ENCODE results near the gene AUNIP. TPM values are rescaled to one million over a fixed set of nuclear protein-coding genes. Genes with fewer than 3 reads are reported as not detected.

AUNIP gene
- total RNA-seq (2014; rRNA removed; shearing (Covaris generic)) = 8.7 and 10.0 TPM in 2 replicates

GRCh38 chr1:25858906-25859789, at the start of gene AUNIP:
AUNIP (minus strand) TSS chr1:25859457; CDS start chr1:25859357, 100 bp downstream.
- DNase-seq (ENCODE audit: low read depth) = peak; percentile 89

- DNase-seq (ENCODE audit: low read depth) = no peak
Measured at GRCh38 chr1:25909040-25909439, 49.8 kb upstream of the AUNIP start.

DNA sequence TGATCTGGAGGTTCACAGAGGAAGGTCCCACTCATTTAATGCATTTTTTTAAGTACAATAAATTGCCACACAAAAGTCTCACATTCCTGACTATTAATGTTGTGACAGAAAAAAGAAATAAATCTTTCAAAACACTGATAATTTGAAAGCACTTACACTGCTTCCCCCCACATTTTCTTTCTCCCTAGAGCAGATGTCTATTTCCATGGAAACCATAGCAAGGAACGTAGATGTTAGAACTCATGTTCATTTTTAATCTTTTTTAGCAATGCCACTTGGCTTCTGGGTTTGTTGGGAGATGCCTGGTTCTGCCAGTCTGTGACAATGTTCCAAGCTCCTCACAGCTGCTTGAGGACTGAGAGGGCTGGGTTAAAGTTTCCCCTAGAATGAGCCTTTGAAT, 48.9 kb upstream of the AUNIP start:
- DNase-seq (ENCODE audit: low read depth) = no peak

DNA sequence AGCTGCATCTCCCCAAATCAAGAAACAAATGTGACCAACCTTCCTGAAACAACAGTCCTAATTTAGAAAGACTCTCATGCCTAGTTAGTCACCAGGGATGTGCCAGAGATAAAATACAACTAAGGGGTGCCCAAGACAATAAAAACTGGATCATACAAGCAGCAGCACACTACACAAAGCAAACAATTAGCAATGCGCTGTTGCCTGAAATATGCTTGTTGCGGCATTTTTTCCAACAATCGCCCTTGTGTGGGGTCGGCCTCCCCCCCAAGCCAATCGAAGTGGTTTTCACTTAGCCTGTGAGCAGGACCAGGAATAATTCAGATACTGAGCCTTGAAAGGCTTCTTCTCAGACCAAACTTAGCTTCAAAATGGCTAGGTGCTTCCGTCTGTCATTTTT, 48.3 kb upstream of the AUNIP start:
- DNase-seq (ENCODE audit: low read depth) = no peak

GRCh38 chr1:25906644-25907300, 47.5 kb upstream of the AUNIP start:
- no peak for DNase-seq (ENCODE audit: low read depth)

- DNase-seq (ENCODE audit: low read depth) = peak; percentile 93
Measured at GRCh38 chr1:25905680-25906643, 46.7 kb upstream of the AUNIP start, which contains the start of gene STMN1. STMN1 (minus strand) TSS chr1:25906419; CDS start chr1:25904676, 1,743 bp downstream.

- peak; percentile 93 for DNase-seq (ENCODE audit: low read depth)
Measured at GRCh38 chr1:25904943-25905679, 45.9 kb upstream of the AUNIP start.

DNA sequence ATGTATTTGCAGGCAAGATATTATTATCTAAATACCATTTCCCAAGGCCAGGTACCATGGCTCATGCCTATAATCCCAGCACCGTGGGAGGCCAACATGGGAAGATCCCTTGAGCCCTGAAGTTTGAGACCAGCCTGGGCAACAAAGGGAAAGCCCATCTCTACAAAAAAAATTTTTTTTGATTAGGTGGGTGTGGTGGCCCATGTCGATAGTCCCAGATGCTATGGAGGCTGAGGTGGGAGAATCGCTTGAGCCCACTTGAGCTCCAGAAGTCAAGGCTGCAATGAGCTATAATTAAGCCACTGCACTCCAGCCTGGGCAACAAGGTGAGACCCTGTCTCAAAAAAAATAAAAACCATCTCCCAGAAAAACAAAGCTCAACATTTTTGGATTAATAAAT, 44.7 kb upstream of the AUNIP start:
- no peak for DNase-seq (ENCODE audit: low read depth)

DNA sequence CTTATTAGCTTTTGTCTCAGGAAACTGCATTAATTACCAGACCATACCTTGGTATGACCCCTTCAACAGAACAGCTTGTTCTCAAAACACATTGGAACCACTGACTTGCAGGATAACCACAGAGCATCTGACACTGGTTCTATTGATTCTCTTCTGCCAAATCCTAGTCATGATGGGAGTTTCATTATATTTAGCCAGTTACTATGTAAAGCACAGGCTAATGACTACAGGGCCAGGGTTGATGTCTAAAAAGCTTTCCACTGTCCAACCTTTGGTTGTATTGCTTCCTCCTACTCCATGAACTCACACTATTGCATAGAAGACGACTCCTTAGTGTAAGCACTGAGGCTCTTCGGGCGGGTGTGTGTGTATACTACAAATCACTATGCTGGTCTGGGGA, 43.2 kb upstream of the AUNIP start:
- no peak for DNase-seq (ENCODE audit: low read depth)

GRCh38 chr1:25900219-25900618, 41.0 kb upstream of the AUNIP start:
- DNase-seq (ENCODE audit: low read depth) = no peak

DNA sequence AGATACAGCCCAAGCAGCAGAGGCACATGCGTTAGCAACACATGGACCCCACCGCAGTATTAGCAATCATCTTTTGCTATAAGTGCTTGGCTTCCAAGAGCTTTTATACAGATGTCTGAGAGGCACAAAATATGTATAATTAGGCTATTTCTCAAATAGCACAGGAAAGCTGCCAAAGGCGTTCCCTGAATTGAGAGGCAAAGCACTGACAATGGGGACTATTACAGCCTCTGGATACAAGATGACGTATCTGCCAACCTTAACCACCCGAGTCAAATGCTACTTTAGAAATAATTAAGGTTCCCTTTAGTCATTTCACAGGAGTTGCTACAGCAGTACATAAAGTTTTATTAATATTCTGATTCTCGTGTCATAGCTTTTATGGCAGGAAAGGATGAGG, 40.5 kb upstream of the AUNIP start:
- DNase-seq (ENCODE audit: low read depth) = no peak

GRCh38 chr1:25898223-25899015, 39.2 kb upstream of the AUNIP start:
- no peak for DNase-seq (ENCODE audit: low read depth)

DNA sequence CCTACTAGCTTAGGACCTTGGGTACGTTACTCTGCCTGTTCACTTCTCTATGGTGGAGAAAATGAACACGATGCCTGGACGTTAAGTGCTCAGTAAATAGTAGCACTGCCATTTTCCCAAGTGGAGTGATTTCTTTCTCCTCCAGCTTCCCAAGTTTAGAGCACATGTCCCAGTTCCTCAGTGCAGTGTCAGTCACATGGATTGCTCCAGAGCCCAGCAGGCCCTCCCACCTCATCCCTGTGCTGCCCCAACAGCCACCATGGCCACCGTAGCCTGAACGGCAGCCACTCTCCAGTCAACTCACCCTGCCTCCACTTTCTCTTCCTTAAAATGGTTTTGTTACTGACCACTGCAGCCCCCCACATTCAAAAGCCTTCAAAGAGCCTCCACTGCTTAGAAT, 38.5 kb upstream of the AUNIP start:
- DNase-seq (ENCODE audit: low read depth) = no peak

DNA sequence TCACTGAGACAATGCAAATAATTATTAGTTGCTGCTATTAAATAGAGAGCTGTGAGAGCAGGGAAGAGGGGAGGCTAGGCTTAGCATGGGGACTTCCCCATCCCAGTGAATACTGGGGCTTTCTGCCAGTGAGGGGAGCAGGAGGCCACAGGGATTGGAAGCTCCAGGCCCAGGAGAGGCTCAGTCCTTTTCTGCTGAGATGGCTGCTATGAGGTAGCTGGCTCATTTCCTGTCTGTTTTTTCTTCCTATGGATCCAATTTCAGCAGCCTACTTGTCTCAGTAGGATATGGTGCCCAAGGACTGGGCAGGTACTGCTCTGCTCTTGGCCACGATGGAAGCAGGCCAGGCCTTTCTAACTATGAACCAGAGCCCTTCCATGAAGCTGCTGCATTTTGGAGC, 37.0 kb upstream of the AUNIP start:
- DNase-seq (ENCODE audit: low read depth) = peak; percentile 42

DNA sequence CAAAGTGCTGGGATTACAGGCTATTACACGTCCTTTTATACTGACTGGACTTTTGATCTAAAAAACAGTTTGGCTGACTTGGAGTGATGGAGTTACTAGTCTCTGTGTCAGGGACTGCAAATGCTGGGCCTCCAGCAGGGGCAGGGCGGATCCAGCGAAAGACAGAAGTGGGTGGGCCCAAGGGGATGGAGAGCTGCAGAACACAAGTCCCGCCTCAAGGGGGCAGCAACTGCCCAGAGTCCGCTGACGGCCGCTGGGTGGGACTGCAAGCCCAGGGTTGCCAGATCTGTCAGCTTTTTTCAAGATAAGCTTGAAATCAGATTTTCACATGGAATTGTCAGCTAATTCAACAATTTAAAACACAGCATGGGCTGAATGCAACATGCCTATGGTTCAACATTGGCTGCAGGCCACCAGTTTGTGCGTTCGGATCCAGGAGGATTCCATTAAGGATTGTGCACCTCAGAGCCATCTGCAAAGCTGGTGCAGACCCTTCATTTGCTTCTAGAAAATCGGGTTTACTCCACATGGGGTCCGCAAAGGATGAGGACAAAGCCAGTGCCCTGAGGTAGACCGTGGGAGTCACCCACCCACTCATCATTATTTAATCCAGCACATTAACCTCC, 36.2 kb upstream of the AUNIP start:
- peak; percentile 83 for DNase-seq (ENCODE audit: low read depth)

DNA sequence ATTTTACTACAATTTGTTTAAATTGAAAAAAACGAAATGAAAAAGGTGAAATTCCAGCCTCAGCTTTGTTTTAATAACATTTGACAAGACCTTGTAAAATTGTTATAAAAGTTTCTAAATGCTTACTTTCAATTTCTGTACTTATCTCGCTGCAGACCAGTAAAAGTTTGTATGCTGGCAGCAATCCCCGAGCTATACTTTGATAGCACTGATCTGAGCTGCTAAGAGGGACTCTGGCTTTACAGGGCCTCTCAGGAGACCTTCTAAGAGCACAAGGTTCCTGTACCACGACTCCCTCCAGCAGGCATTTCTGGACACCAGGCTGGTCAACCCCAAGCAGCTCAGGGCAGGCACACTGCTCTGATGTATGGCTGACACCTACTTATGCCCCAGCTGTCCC, 33.9 kb upstream of the AUNIP start:
- DNase-seq (ENCODE audit: low read depth) = no peak

GRCh38 chr1:25891606-25892005, 32.3 kb upstream of the AUNIP start:
- DNase-seq (ENCODE audit: low read depth) = no peak

GRCh38 chr1:25890239-25891034, 31.2 kb upstream of the AUNIP start:
- DNase-seq (ENCODE audit: low read depth) = no peak

GRCh38 chr1:25889470-25889869, 30.2 kb upstream of the AUNIP start:
- no peak for DNase-seq (ENCODE audit: low read depth)

Data from RPMI7951 (cell line).